ENCODE results near the gene CEACAM21.
A peak's percentile ranks its signal among the peaks of the same experiment; 100 is the strongest.

GRCh38 chr19:41531438-41532311 is 44.3 kb upstream of the CEACAM21 start:
- peak; percentile 63; the same call in 1 of the 2 replicates for TF ChIP-seq TAF1 (IDR thresholded peaks at IDR 0.05; ENCODE audit: borderline replicate concordance, low read depth, low read length)
- peak; percentile 99 for TF ChIP-seq POLR2A (IDR thresholded peaks at IDR 0.05; ENCODE audit: low read depth, low read length)
- peak; percentile 98 for TF ChIP-seq POLR2AphosphoS5 (IDR thresholded peaks at IDR 0.05; ENCODE audit: low read depth, low read length)

All from GM12892 (cell line).